Measurements from ENCODE around the gene TPO.

DNA sequence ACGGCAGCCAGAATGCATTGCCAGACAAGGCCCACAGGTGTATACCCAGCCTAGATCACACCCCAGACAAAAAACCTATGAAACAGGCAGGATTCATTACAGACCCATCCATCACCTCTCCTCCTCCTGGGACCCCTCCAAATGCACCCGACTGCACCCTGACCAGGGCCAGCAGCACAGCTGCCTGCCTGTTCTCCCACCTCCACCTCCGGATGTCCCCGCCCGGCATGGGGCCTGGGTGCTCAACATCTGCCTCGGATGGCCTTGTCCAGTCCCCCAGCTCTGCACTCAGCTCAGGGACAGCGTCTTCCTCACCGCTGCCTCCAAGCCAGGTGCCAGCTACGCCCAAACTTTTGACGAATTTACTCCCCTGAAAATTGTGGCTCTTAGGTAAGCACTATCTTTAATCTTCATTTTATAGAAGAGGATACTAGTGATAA, 91.1 kb downstream of the TPO start:
- no peak for TF ChIP-seq RELA (CRISPR knock-in tag; IDR thresholded peaks at IDR 0.05; ENCODE audit: borderline replicate concordance)
- TF ChIP-seq, protein P1, sequence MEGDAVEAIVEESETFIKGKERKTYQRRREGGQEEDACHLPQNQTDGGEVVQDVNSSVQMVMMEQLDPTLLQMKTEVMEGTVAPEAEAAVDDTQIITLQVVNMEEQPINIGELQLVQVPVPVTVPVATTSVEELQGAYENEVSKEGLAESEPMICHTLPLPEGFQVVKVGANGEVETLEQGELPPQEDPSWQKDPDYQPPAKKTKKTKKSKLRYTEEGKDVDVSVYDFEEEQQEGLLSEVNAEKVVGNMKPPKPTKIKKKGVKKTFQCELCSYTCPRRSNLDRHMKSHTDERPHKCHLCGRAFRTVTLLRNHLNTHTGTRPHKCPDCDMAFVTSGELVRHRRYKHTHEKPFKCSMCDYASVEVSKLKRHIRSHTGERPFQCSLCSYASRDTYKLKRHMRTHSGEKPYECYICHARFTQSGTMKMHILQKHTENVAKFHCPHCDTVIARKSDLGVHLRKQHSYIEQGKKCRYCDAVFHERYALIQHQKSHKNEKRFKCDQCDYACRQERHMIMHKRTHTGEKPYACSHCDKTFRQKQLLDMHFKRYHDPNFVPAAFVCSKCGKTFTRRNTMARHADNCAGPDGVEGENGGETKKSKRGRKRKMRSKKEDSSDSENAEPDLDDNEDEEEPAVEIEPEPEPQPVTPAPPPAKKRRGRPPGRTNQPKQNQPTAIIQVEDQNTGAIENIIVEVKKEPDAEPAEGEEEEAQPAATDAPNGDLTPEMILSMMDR (IDR thresholded peaks at IDR 0.05), result no peak
- no peak for TF ChIP-seq NFYB (CRISPR knock-in tag; conservative IDR thresholded peaks at IDR 0.05; ENCODE audit: low read depth)
- no peak for TF ChIP-seq ELF4 (CRISPR knock-in tag; IDR thresholded peaks at IDR 0.05; ENCODE audit: low read depth)
- TF ChIP-seq CREM (CRISPR knock-in tag; IDR thresholded peaks at IDR 0.05), result no peak
- TF ChIP-seq, protein P2, sequence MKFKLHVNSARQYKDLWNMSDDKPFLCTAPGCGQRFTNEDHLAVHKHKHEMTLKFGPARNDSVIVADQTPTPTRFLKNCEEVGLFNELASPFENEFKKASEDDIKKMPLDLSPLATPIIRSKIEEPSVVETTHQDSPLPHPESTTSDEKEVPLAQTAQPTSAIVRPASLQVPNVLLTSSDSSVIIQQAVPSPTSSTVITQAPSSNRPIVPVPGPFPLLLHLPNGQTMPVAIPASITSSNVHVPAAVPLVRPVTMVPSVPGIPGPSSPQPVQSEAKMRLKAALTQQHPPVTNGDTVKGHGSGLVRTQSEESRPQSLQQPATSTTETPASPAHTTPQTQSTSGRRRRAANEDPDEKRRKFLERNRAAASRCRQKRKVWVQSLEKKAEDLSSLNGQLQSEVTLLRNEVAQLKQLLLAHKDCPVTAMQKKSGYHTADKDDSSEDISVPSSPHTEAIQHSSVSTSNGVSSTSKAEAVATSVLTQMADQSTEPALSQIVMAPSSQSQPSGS (CRISPR knock-in tag; IDR thresholded peaks at IDR 0.05; ENCODE audit: borderline replicate concordance, low read depth), result no peak
- no peak for TF ChIP-seq CBFB (CRISPR knock-in tag; IDR thresholded peaks at IDR 0.05; ENCODE audit: low read depth)
- no peak for TF ChIP-seq ZNF416 (CRISPR knock-in tag; IDR thresholded peaks at IDR 0.05)
- TF ChIP-seq, protein P3, sequence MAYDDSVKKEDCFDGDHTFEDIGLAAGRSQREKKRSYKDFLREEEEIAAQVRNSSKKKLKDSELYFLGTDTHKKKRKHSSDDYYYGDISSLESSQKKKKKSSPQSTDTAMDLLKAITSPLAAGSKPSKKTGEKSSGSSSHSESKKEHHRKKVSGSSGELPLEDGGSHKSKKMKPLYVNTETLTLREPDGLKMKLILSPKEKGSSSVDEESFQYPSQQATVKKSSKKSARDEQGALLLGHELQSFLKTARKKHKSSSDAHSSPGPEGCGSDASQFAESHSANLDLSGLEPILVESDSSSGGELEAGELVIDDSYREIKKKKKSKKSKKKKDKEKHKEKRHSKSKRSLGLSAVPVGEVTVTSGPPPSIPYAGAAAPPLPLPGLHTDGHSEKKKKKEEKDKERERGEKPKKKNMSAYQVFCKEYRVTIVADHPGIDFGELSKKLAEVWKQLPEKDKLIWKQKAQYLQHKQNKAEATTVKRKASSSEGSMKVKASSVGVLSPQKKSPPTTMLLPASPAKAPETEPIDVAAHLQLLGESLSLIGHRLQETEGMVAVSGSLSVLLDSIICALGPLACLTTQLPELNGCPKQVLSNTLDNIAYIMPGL (CRISPR knock-in tag; IDR thresholded peaks at IDR 0.05), result no peak
- TF ChIP-seq, protein P4, sequence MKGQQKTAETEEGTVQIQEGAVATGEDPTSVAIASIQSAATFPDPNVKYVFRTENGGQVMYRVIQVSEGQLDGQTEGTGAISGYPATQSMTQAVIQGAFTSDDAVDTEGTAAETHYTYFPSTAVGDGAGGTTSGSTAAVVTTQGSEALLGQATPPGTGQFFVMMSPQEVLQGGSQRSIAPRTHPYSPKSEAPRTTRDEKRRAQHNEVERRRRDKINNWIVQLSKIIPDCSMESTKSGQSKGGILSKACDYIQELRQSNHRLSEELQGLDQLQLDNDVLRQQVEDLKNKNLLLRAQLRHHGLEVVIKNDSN (CRISPR knock-in tag; IDR thresholded peaks at IDR 0.05), result no peak
- TF ChIP-seq, protein P5, sequence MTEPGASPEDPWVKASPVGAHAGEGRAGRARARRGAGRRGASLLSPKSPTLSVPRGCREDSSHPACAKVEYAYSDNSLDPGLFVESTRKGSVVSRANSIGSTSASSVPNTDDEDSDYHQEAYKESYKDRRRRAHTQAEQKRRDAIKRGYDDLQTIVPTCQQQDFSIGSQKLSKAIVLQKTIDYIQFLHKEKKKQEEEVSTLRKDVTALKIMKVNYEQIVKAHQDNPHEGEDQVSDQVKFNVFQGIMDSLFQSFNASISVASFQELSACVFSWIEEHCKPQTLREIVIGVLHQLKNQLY (CRISPR knock-in tag; IDR thresholded peaks at IDR 0.05), result no peak
